Dendritic cell treated with granulocyte-macrophage colony-stimulating factor and Interleukin-4, amounts not matched to agents 40 ng/mL and 50 ng/mL, for 4 days (primary cell): ENCODE data around the gene IFT25.

Source experiments
- H3K27ac Mint-ChIP-seq: one replicate; pipeline ENCODE4 v1.8.0; 2022; ENCODE audit warnings: mild to moderate bottlenecking, mixed read lengths
- H3K27me3 Mint-ChIP-seq: one replicate; pipeline ENCODE4 v1.8.0; 2022; ENCODE audit warnings: mild to moderate bottlenecking, mixed read lengths
- H3K36me3 Mint-ChIP-seq: one replicate; pipeline ENCODE4 v1.8.0; 2022; ENCODE audit warnings: low read depth, mixed read lengths
- H3K4me1 Mint-ChIP-seq: one replicate; pipeline ENCODE4 v1.8.0; 2022; ENCODE audit warnings: low read depth, mixed read lengths
- H3K4me3 Mint-ChIP-seq: one replicate; pipeline ENCODE4 v1.8.0; 2022; ENCODE audit warnings: mild to moderate bottlenecking, moderate library complexity, mixed read lengths
- H3K9me3 Mint-ChIP-seq: one replicate; pipeline ENCODE4 v1.8.0; 2022; ENCODE audit warnings: mixed read lengths
- intact Hi-C: fragments of 100-400 bp; cut with micrococcal nuclease; formaldehyde crosslinking; loops from one replicate; pipeline ENCODE4 v1.15.0; 2022

Gene IFT25

DNA sequence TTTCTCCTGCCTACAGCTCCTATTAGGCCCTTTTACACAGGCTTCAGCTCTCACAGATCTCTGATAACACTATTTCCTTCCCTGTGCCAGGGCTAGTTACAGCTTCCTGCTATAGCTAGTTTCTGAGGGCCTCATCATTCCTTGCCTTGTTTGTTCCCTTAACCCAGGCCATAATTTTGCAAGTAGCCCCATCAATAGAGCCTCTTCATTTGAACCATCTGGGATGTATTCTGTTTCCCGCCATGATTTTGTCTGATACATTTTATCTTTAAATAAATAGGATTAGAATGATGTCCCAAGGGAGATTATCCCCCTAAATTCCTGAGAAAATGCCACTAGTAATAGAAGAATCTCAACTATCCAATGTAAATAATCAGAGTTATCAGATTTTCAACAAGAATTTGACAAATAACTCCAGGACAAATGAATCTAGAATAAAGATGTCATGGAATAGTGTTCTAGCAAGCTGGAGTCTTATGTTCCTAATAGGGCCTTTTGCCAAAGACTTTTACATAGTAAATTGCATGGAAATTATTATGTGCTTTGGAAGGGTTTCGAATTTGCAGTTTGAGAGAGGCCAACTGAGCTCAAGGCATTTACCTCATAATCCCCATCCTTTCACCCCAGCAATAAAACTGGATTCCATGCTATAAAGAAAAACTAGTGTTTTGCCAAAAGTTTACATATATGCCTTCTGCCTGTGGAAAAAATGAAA is 16.1 kb downstream of the IFT25 start:
- Mint-ChIP-seq H3K27me3 (no peaks in the 10 kb centered on the region), H3K36me3 (peaks cover 80% of the 10 kb centered on the region), H3K4me1 (no peaks in the 10 kb centered on the region), H3K4me3 (no peak overlapping the region), H3K27ac (no peak overlapping the region), H3K9me3 (peaks cover 9% of the 10 kb centered on the region)
- intact Hi-C loops, result no loop called here

DNA sequence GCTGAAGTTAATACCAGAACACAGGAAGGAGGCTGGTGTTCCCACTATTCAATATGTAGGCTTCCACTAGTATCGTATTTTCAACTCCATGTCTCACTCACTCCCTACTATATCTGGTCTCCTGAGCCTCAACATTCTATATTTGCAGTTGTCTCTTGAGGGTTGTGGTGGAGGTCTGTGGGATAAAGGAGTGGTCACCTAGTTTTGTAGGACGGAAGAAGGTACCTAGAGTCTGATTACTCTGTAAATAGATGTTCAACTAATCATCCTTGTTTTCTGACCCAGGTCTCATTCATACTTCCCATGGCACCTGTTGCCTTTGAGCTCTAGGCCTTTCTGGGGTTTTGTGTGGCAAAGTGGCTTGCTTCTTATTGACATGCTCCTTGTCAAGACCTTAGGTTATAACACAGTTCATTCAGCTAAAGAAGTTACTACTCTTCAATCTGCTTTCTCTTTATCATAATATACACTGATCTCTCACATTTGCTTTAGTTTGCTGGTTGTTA is 18.1 kb downstream of the IFT25 start:
- Mint-ChIP-seq H3K4me1 (no peaks in the 10 kb centered on the region), H3K36me3 (peaks cover 72% of the 10 kb centered on the region), H3K4me3 (no peak overlapping the region), H3K27ac (no peak overlapping the region), H3K27me3 (no peaks in the 10 kb centered on the region), H3K9me3 (no peaks in the 10 kb centered on the region)
- intact Hi-C loops, result no loop called here

DNA sequence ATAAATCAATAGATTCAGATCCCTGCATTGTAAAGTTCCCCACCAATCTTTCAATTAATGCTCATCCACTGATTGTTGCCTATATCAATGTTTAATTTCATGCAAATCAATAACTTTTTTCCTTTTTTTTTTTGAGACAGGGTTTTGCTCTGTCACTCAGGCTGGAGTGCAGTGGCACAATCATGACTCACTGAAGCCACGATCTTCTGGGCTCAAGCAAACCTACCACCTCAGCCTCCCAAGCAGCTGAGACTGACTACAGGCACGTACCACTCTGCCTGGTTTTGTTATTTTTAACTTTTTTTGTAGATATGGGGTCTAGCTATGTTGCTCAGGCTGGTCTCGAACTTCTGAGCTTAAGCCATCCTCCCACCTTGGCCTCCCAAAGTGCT is 25.8 kb downstream of the IFT25 start:
- Mint-ChIP-seq H3K27ac (no peak overlapping the region), H3K36me3 (peaks cover 67% of the 10 kb centered on the region), H3K4me3 (no peak overlapping the region), H3K4me1 (no peaks in the 10 kb centered on the region), H3K9me3 (no peaks in the 10 kb centered on the region), H3K27me3 (no peaks in the 10 kb centered on the region)
- intact Hi-C loops, result no loop called here

DNA sequence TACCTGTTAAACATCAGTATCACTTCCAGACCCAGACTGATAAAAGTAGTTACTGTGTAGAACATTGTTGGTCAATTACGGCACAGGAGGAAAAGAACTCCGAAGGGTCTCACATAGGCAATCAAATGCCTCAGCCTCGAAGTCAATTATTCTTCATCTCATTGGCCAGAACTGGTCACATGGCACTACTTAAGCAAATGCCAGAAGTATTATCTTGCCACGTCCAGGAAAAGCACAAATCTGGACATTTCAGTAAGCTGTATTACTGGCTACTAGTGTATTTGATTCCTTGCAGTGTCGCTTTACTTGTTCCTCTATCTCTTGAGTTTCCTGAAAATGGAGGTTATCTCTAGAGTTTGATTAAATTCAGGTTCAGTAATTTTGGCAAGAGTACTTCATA is 27.2 kb downstream of the IFT25 start:
- peaks cover 5% of the 10 kb centered on the region for H3K4me1 Mint-ChIP-seq
- no peak overlapping the region for H3K27ac Mint-ChIP-seq
- H3K27me3 Mint-ChIP-seq, result no peaks in the 10 kb centered on the region

DNA sequence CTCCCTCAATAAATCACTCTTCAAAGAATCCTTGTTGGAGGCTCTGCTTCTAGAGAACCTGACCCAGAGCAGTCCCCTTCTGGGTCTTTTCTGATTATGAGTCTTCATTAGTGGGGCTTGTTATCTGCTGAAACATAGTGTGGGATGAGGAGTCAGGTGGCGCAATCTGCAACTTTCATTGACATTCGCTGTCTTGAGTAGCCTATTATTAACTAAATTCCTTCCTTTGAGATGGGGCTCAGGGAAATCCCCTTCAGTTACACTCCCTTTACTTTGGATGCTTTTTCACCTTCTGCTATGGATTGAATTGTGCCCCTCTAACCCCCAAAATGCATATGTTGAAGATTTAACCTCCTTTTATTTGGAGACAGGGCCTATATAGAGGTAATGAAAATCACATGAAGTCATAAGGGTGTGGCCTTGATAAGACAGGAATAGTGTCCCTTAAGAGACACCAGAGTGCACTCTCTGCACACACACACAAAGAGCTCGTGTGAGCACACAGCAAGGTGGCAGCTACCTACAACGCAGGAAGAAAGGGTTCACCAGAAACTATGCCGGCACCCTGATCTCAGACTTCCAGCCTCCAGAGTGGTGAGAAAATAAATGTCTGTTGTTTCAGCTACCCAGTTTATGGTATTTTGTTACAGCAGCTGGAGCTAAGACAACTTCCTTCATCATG is 32.0 kb downstream of the IFT25 start:
- no peak overlapping the region for H3K27ac Mint-ChIP-seq
- H3K4me1 Mint-ChIP-seq, result peaks cover 5% of the 10 kb centered on the region
- H3K27me3 Mint-ChIP-seq, result no peaks in the 10 kb centered on the region
- H3K36me3 Mint-ChIP-seq, result peaks cover 45% of the 10 kb centered on the region
- no peak overlapping the region for H3K4me3 Mint-ChIP-seq
- H3K9me3 Mint-ChIP-seq, result no peaks in the 10 kb centered on the region
- intact Hi-C loops, result no loop called here

More for the DNA sequence above, 27.2 kb downstream of the IFT25 start:
- H3K9me3 Mint-ChIP-seq, result no peaks in the 10 kb centered on the region
- intact Hi-C loops, result no loop called here
- no peak overlapping the region for H3K4me3 Mint-ChIP-seq
- H3K36me3 Mint-ChIP-seq, result peaks cover 65% of the 10 kb centered on the region

DNA sequence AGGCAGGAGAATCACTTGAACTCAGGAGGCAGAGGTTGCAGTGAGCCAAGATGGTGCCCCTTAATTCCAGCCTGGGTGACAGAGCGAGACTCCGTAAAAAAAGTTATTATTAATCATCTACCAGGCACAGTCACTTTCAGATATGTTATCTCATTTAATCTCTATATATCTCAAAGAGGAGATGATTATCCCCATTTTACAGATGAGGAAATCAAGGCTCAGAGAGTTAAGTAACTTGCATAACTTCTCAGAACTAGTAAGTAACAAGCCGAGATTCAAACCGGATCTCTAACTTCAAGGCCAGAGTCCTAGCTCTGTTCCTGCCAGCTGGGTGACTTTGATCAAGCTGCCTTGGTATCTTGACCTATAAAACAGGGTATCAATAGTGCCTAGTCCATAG is 34.1 kb downstream of the IFT25 start:
- Mint-ChIP-seq H3K27ac (no peak overlapping the region), H3K9me3 (no peaks in the 10 kb centered on the region), H3K4me1 (peaks cover 10% of the 10 kb centered on the region), H3K27me3 (no peaks in the 10 kb centered on the region), H3K36me3 (peaks cover 35% of the 10 kb centered on the region), H3K4me3 (no peak overlapping the region)
- intact Hi-C loops, result no loop called here

DNA sequence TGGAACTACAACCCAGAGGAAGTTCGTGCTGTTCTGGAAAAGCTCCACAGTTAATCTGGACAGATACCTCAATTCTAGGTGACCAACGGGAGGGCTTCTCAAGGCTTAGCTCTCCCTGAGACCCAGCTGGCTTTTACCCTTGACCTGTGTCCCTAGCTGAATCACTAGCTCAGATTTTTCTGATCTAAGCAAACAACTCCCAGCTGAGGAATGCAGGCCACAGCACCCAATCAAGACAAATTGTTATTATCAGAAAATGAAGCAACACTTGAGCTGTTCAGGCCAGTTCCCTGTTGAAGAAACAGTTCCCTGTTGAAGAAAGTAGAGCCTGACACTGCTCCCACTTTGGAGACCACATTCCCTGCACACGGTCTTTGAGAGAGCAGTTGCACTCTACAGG is 35.6 kb downstream of the IFT25 start:
- Mint-ChIP-seq H3K36me3 (peaks cover 21% of the 10 kb centered on the region), H3K27ac (no peak overlapping the region), H3K9me3 (no peaks in the 10 kb centered on the region), H3K4me3 (no peak overlapping the region), H3K27me3 (no peaks in the 10 kb centered on the region), H3K4me1 (peaks cover 17% of the 10 kb centered on the region)
- intact Hi-C loops, result no loop called here

DNA sequence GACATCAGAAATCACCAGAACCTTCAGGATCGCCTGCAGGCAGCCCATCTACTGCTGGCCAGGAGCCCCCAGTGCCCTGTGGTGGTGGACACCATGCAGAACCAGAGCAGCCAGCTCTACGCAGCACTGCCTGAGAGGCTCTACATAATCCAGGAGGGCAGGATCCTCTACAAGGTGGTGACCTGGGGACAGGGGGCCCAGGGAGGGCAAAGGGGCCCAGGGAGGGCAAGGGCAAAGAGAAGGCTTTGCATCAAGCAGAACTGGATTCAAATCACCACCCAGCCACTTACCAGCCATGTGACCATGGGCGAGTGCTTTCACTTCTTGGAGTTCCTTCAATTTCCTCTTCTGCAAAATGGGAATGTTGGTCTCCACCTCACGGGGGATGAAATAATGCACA is 39.4 kb downstream of the IFT25 start:
- no peaks in the 10 kb centered on the region for H3K27me3 Mint-ChIP-seq
- H3K27ac Mint-ChIP-seq, result peak overlapping the region; percentile 27
- intact Hi-C loops, result no loop called here
- no peaks in the 10 kb centered on the region for H3K9me3 Mint-ChIP-seq
- no peak overlapping the region for H3K4me3 Mint-ChIP-seq
- H3K4me1 Mint-ChIP-seq, result peaks cover 12% of the 10 kb centered on the region
- peaks cover 9% of the 10 kb centered on the region for H3K36me3 Mint-ChIP-seq

DNA sequence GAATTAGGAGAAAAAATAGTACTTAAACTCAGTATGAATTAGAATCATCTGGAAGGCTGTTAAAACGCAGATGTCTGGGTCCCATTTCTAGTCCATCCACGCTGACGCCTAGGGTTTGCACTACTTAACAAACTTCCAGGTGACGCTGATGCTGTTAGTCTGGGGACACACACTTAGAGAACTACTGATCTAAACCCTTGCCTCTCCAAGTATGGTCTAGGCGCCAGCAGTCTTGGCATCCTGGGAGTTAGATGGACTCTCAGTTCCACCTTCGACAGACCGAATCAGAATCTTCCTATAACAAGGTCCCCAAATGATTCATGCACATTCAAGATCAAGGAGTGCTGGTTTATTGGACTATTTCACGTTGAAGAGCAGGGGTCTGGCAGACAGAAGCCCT is 40.0 kb downstream of the IFT25 start:
- H3K4me3 Mint-ChIP-seq, result no peak overlapping the region
- H3K27ac Mint-ChIP-seq, result no peak overlapping the region
- H3K36me3 Mint-ChIP-seq, result peaks cover 9% of the 10 kb centered on the region
- intact Hi-C loops, result no loop called here
- no peaks in the 10 kb centered on the region for H3K27me3 Mint-ChIP-seq
- no peaks in the 10 kb centered on the region for H3K9me3 Mint-ChIP-seq
- peaks cover 12% of the 10 kb centered on the region for H3K4me1 Mint-ChIP-seq

DNA sequence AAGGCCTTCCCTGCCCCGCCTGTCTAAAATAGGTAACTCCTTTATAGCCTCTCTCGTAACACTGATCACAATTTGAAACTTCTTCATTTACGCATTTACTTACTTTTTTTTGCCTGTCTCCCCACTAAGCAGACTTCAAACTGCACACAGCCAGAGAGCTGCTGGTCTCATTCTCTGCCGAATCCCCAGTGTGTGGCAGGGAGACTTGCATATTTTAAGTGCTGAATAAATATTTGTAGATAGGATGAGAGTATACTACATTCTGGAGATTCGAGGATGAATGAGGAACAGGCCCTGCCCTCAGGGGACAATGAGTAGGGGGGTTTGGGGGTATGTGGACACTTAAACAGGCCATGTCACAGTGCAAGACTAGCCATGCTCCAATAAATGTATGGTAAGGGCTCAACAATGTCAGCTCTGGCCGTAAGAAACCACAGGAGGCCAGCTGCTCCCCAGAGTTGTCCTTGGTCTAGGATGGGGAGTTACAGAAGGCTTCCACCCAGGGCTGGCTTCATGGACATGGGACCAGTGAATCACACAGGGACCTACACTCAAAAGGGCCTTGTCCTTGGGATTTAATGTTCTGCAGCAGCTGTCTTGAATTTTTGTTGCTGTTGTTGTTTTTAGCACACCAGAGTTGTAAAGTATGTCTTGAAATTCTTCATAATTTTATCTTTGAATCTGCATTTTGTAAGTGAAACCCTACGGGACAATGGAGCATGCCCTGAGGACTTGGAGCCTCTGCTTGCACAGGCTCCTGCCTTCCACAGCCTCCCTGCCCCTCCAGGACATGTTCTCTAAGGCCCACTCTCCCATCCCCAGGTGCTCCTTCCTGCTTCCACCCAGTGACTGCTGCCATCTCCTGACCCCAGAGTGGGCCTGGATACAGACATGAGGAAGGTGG is 43.0 kb downstream of the IFT25 start:
- Mint-ChIP-seq H3K27me3 (no peaks in the 10 kb centered on the region), H3K9me3 (no peaks in the 10 kb centered on the region), H3K36me3 (no peaks in the 10 kb centered on the region), H3K4me1 (peaks cover 19% of the 10 kb centered on the region), H3K27ac (no peak overlapping the region), H3K4me3 (no peak overlapping the region)
- intact Hi-C loops, result no loop called here

DNA sequence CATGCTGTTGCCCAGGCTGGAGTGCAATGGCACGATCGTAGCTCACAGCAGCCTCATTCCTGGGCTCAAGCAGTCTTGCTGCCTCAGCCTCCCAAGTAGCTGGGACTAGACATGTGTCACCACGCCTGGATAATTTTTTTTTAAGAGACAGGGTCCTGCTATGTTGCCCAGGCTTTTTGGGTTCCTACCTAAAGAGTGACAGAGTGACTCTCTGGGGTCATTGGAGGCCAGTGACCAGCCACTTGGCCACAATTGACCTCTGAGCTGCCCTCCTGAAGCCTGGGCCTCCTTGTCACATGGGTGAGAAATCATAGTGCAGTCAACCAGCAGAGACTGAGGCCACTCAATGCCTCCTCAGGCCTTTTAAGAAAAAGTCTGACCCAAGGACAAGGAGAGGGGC is 45.8 kb downstream of the IFT25 start:
- intact Hi-C loops, result no loop called here
- H3K36me3 Mint-ChIP-seq, result no peaks in the 10 kb centered on the region
- H3K27ac Mint-ChIP-seq, result no peak overlapping the region
- H3K27me3 Mint-ChIP-seq, result no peaks in the 10 kb centered on the region
- peaks cover 29% of the 10 kb centered on the region for H3K4me1 Mint-ChIP-seq
- H3K9me3 Mint-ChIP-seq, result no peaks in the 10 kb centered on the region
- H3K4me3 Mint-ChIP-seq, result no peak overlapping the region

DNA sequence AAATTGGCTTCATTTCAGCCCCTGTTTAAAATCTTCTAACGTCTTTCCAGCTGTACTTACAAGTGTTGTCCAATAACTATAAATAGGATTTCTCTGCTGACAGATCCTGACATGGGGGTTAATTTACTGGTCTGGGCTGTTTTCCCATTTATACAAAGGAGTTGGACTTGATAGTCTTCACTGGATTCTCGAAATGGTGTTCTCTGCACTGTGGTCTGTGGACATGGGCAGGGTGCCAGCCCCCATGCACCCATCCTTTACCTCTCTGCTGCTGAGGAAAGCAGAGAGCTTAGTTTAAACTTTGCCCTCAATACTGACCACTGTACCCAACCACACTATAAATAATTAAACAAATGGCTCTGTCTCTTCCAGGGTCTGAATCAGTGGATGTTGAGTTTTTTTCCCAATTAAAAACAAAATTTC is 46.3 kb downstream of the IFT25 start:
- intact Hi-C loops, result no loop called here
- H3K27ac Mint-ChIP-seq, result no peak overlapping the region
- H3K27me3 Mint-ChIP-seq, result no peaks in the 10 kb centered on the region
- H3K36me3 Mint-ChIP-seq, result no peaks in the 10 kb centered on the region
- no peaks in the 10 kb centered on the region for H3K9me3 Mint-ChIP-seq
- no peak overlapping the region for H3K4me3 Mint-ChIP-seq
- H3K4me1 Mint-ChIP-seq, result peaks cover 34% of the 10 kb centered on the region

DNA sequence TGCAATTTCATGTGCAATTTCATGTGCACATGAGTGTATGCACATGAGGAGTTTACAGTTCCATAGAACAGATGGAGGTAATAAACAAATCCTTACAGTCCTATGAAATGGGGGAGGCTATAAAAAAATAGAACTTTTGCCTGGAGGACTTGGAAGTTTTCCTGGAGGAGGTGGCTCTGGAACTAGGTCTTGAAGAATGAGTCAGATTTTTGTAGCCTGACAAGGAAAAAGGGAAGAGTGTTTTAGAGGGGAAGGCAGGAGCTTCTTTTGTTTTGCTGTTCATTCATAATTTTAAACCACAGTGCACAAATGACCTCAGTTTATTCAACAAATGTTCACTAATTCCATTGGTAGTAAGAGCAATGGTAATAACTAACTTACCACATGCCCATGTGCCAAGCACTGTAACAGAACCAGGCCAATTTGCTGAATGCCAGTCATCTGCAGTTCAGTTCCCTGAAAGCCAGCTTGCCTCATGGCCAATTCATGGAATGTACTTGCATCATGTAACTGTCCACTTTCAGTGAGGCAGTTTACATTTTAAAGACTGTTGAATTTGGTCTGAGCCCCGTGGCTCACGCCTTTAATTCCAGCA is 48.8 kb downstream of the IFT25 start:
- Mint-ChIP-seq H3K4me1 (peaks cover 57% of the 10 kb centered on the region), H3K4me3 (no peak overlapping the region), H3K9me3 (no peaks in the 10 kb centered on the region), H3K27me3 (no peaks in the 10 kb centered on the region), H3K36me3 (no peaks in the 10 kb centered on the region), H3K27ac (peak overlapping the region; percentile 41)
- intact Hi-C loops, result no loop called here

DNA sequence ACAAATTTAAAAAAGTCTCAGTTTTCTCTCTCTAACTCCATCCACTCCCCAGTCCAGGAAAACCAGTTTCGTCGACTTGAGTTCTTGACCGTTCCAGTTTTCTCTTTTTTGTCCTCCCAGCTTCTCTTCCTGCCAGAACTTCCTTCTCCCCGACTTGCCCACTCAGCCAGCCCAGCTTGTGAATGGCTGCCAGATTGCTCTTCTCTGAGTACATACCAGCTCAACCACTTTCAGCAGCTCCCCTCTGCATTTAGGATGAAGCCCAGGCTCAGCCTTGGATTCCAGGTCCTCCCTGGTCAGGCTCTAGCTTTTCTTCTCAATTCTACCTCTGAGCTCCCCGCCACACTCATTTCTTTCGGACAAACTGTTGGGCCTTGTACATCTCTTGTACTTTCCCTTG is 50.1 kb downstream of the IFT25 start:
- intact Hi-C loops, result no loop called here
- no peaks in the 10 kb centered on the region for H3K27me3 Mint-ChIP-seq
- H3K4me1 Mint-ChIP-seq, result peaks cover 65% of the 10 kb centered on the region
- no peaks in the 10 kb centered on the region for H3K36me3 Mint-ChIP-seq
- H3K9me3 Mint-ChIP-seq, result no peaks in the 10 kb centered on the region
- no peak overlapping the region for H3K4me3 Mint-ChIP-seq
- peak overlapping the region; percentile 67 for H3K27ac Mint-ChIP-seq
